NCI-H524 (cell line): ENCODE measurements around the gene MYBPHL.

Source experiments
- DNase-seq, 2 experiments: peaks; one replicate each; lab custom pipeline; 2025; lab: John Stamatoyannopoulos, UW

The MYBPHL gene

GRCh38 chr1:109306832-109307273, at the start of gene MYBPHL:
Gene MYBPHL, minus strand, starts transcription at chr1:109307011. Its CDS starts 20 bp downstream, at chr1:109306991.
- DNase-seq: peak; percentile 39 to 63

- DNase-seq: no peak
These were observed 49.7 kb upstream of the MYBPHL start for GRCh38 chr1:109356505-109356904.

GRCh38 chr1:109354929-109355328, 48.1 kb upstream of the MYBPHL start:
- DNase-seq: no peak

GRCh38 chr1:109351457-109351856, 44.6 kb upstream of the MYBPHL start:
- DNase-seq: no peak

GRCh38 chr1:109350655-109351054, 43.8 kb upstream of the MYBPHL start:
- no peak for DNase-seq

- no peak for DNase-seq
These were observed 43.4 kb upstream of the MYBPHL start for GRCh38 chr1:109350182-109350581.

GRCh38 chr1:109347511-109347910, 40.7 kb upstream of the MYBPHL start:
- DNase-seq: no peak

- no peak for DNase-seq
These were observed 35.4 kb upstream of the MYBPHL start for GRCh38 chr1:109341944-109342930.

GRCh38 chr1:109338608-109339007, 31.8 kb upstream of the MYBPHL start:
- DNase-seq: no peak

GRCh38 chr1:109338091-109338490, 31.3 kb upstream of the MYBPHL start:
- no peak for DNase-seq

GRCh38 chr1:109335091-109335490, 28.3 kb upstream of the MYBPHL start:
- DNase-seq: no peak

- no peak for DNase-seq
These were observed 24.3 kb upstream of the MYBPHL start for GRCh38 chr1:109331113-109331512.

- DNase-seq: no peak
These were observed 20.5 kb upstream of the MYBPHL start for GRCh38 chr1:109327285-109327684.

- DNase-seq: no peak
These were observed 16.2 kb upstream of the MYBPHL start for GRCh38 chr1:109322974-109323373.

GRCh38 chr1:109319114-109319513, 12.3 kb upstream of the MYBPHL start:
- DNase-seq: no peak

GRCh38 chr1:109316506-109316905, 9.7 kb upstream of the MYBPHL start:
- DNase-seq: no peak

GRCh38 chr1:109315288-109315687, 8.5 kb upstream of the MYBPHL start:
- peak in 1 of 2 experiments; percentile 23 for DNase-seq

GRCh38 chr1:109314795-109315194, 8.0 kb upstream of the MYBPHL start:
- DNase-seq: no peak

GRCh38 chr1:109312978-109313775, 6.4 kb upstream of the MYBPHL start:
- peak; percentile 67 to 84 for DNase-seq

GRCh38 chr1:109312246-109312645, 5.4 kb upstream of the MYBPHL start:
- peak; percentile 59 to 81 for DNase-seq

- no peak for DNase-seq
These were observed 2.5 kb upstream of the MYBPHL start for GRCh38 chr1:109309347-109309746.

- peak; percentile 94 to 97 for DNase-seq
These were observed 637 bp upstream of the MYBPHL start for GRCh38 chr1:109307274-109308021.
